GOT3 (cell line): ENCODE measurements around the gene PSG7.
"Not testable (repeated sequence)": the region's sequence is repeated elsewhere in the genome, so short reads cannot be mapped to it uniquely, and the experiment has no call there.

Source experiments
- DNase-seq: peaks from one replicate; lab custom pipeline; 2025; ENCODE audit warnings: mixed read lengths; lab: John Stamatoyannopoulos, UW

The PSG7 gene

DNA sequence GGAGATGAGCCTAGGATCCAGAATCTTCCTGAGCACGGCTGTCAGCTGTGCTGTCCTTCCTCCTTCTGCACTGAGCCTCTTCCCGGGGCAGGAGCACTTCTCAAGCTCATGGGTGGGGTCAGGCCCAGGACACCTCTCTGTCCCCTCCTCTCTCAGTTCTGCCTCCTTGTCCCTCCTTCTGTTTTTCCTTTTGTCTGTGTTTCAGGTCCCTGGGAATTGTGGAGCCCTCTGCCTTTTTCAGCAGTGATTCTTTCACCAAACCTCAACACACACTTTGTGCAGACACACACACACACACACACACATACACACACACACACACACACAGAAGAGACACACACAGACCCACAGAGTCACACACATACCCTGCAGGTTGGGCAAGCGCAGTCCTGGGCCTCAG, at the start of gene PSG7:
TSS of gene PSG7 (minus strand) at position 101 of the 400 bp plus-strand sequence. CDS start 131 bp downstream, outside the sequence.
- not testable (repeated sequence) for DNase-seq

DNA sequence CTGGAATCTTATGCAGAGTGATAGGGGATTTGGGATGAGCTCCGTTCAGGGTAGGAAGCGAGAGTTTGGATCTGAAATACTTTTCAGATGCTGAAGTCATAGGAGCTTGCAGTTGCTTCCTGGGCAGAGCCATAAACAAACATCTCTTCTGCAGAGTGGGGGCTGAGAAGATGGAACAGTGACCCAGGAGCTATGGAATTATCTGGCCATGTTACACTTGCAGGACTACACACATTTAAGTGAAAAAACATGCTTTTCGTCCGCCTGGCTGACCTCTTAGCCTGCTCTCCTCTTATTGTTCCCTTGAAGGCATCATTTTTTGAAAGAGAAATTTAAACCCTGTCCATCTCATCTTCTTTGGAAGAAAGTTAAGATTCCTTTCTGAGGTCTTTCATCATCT, 48.6 kb upstream of the PSG7 start:
- no peak for DNase-seq

DNA sequence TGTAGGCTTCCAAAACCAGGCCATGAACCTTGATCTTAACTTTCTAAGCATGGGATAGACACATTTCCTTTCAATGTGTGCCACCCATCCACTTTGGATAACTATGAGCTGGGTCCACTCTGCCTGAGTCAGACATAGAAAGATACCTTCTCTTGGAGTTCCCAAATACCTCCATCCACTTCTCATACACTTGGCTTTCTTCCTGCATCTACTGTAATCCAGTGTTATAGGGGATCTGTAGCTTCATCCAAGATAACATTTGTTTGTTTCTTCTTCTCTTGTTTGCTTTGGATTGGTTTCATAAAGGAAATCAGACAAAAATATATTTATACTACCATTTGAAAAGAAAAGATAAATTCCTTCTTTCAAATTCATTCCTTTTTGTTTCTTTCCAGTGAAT, 45.1 kb upstream of the PSG7 start:
- DNase-seq, result not testable (repeated sequence)

DNA sequence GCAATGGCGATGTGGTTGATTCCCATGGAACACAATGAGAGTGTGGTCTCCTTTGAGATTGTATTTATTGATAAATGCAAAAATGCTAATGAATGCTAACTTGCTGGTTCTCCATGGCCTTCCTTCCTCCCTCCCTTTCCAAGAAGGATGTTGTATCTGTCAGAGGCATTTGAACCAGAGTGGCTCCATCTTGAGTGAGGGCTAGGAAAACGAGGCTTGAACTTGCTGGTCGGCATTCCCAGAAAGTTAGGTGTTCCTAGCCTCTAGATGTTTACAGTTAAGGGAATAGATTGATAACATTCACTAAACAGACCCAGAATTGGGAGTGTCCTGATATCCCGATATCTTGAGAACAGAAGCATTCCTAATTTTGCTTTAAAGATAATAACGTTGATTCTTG, 34.4 kb upstream of the PSG7 start:
- DNase-seq, result not testable (repeated sequence)

DNA sequence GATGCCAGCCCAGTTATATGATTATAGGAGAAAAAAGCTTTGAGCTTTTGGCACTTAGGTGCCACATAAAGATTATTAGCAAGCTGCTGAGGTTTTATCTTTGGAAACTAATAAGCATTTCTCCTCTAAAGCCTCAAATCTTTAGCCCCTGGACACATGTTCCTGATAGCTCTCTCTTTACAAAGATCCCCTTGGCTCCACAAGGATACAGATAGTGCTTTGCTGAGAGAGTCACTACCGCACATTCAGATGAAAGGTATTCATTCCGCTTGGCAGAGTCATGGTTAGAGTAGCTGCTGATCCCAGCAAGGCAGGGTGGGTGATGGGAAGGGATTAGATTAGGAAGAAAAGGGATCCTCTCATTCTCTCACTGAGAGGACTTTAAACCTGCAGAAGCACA, 28.2 kb upstream of the PSG7 start:
- DNase-seq, result no peak

DNA sequence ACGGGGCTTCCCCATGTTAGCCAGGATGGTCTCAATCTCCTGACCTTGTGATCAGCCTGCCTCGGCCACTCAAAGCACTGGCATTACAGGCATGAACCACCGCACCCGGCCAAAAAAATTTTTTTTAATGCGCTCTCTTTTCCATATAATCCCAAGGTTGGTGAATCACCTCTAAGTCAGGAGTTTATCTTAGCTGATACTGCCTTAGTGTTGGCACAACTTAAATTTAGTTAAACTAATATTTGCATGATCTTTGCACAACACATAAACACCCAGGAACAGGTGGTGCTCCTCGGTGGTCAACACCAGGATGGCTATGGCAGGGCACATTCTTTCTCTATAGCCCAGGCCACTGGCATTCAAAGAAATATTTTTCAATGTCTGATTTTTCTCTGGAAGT, 24.1 kb upstream of the PSG7 start:
- no peak for DNase-seq

DNA sequence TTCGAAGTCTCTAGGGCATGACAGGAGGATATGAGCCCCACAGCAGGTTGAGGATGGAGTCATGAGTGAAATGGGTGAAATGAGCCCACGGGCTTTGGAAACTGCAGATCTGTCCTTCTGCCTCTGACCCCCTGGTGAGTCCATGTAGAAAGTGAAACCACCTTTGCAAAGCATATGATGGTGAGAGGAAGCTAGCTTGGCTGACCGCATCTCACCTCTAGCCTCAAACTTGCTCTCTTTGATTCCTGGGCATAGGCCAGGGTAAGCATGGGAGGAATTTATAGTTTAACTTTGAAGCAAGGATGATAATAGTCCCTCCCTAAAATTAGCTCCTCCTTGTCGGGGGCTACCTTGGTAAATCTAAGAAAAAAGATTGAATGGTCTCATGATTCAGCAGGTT, 15.1 kb upstream of the PSG7 start:
- not testable (repeated sequence) for DNase-seq

DNA sequence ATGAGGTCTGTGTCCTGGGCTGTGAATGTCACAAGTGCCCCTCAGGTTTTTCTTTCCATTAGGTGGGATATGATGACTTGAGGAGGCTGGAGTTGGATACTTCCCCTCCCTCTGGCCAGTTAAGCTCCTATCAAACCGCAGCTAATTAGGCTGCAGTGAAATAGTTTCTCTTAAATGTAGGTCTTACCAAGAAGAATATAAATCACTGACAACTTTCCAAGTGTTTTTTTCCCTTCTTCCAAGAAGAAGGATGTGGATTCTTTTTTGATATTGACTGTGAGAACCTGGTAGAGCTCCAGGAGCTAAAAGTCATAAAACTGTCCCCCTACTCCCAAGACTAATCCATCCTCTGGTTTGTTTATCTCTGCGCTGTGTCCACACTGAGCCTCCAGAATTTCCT, 14.5 kb upstream of the PSG7 start:
- DNase-seq, result not testable (repeated sequence)

DNA sequence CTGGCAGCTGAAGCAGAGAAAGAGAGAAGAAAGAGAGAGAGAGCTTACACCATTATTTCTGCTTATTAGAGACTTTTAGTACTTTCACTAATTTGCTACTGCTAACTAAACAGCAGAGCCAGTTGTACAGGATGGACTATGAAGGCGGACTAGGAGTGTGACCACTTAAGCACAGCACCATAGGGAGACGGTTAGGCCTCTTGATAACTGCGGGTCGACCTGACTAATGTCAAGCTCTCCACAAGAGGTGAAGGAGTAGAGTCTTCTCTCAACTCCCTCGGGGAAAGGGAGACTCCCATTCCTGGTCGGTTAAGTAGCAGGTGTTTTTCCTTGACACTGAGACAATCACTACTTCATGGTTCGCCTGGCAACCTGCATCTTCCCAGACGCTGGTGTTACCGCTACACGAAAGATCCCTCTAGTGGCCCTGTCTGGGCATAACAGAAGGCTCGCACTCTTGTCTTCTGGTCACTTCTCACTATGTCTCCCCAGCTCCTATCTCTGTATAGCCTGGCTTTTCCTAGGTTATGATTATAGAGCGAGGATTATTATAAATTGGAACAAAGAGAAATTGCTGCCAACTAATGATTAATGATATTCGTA, 5.3 kb upstream of the PSG7 start:
- no peak for DNase-seq

DNA sequence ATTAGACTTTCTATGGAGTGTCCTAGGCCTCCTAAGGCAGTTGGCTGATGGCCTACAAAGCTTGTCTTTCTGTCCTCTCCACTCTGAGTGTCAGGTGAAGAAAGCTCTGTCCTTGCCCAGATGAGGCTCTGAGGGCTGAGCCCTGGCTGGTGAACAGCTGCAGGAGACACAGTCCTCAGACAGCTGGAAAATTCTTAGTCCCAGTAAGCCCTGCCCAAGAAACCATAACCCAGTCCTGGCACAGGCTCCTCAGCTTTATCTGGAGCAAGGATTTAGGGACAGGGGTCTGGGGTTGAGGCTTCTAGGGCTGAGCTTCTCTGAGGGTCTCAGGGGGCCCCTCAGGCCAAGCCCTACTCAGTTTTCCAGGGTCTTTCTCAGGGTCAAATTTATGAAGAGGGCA, 2.3 kb downstream of the PSG7 start:
- DNase-seq, result not testable (repeated sequence)

DNA sequence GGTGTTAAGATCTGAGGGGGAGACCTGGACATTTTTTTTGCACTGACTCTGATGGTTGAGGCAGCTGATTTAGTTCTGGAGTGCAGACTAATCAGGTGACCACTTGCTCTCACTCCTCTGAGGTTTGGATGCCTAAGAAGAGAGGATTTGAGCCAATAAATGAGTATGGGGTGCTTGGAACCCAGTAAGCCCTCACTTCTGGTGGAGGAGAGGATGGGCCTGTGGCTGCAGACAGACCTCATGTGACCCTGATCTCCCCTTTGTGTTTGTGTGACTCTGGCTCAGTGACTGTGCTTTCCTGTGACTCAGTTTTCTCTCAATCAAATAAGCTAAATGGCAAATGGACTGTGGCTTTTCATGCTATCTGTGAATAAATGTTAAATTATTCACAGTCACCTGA, 2.8 kb downstream of the PSG7 start:
- not testable (repeated sequence) for DNase-seq

DNA sequence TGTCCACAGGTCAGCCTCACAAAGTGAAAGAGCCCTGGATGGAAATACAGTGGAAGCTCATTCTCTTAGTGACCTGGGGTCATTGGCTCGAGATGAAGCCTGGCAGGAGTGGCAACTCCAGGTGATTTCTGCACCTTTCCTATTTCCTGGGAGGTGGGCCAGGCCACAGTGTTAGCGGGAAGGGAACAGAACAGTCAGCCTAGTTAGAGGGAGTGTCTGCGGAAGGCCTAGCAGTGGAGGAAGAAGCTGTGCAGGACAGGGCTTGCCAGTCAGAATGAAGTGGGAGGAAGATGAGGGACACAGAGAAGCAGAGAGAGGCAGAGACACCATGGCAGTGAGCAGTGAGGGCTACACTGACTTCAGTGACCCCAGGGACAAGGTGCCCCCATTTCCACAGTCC, 3.6 kb downstream of the PSG7 start:
- not testable (repeated sequence) for DNase-seq

DNA sequence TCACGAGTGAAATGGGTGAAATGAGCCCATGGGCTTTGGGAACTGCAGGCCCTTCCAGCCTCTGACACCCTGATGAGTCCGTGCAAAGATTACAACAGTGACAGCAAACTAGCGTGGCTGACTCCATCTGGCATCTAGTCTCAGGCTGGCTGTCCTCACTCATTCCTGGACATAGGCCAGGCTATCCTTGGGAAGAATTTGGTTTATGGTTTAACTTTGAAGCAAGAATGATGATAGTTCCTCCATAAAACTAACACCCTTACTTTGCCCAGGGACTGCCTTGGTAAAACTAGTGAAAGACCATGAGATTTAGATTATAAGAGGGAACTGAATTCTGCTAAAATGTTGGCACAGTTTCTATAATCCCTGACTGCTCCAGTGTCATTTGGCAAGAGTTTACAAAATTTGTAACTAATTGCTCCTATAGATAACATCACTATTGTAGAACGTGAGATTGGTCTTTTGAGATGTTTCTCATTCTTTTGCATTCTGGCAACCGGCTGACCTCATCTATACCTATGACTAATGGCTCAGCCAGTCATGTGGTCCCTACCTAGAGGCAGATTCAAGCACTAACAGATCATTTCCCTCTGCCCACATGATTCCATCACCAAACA, 4.4 kb downstream of the PSG7 start:
- DNase-seq, result not testable (repeated sequence)

DNA sequence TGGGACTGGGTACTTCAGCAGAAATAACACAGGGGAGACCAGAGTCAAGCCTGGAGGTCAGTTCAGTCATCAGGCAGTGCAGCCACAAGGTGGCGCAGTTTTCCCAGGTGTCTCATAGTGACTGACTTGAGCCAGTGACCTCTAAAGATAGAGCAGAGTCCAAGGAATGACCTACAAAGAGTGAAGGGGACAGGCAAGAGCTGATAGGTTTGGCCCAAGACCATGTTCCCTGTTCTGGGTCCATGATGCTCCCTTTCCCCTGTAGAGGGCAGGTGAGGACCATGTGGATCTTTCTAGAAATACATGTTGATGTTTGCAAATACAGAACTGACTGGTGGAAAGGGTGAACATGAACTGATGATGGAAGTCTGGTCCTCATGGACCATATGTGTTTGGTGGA, 6.8 kb downstream of the PSG7 start:
- DNase-seq, result not testable (repeated sequence)

DNA sequence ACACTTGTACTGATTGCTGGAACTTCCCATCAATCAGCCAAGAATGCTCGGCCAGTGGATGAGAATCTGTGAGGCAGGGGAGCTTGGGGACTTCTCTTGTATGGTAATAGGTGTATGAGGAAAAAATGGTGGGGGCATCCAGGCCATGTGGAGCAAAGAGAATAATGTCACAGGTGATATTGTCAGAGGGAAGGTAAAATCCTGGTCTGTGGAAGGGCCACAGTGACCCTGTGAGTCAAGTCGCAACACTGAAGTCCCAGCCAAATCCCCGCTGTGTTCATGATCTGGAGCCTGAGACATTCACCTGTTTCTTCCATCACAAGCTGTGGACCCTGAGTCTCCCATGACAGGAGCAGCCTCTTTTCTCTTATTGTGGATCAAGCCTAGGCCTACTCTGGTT, 8.1 kb downstream of the PSG7 start:
- DNase-seq, result no peak

DNA sequence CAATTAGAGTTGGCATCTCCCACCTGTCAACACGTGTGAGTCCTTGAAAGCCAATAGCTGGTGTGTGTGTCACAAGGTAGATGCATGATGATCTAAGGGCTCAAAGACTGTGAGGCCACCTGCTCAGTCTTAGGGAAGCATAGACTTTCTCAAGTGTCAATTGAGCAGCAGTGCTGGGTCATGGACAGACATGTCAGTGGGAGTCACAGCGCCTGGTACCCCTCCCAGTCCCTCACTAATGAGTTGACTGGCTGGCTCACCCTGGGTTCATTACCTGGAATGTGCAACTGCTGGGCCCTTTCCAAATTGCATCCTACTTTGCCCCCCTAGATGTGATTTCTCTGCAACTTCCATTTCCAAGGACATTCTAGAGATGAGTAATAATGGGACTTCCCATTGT, 10.2 kb downstream of the PSG7 start:
- DNase-seq, result no peak

DNA sequence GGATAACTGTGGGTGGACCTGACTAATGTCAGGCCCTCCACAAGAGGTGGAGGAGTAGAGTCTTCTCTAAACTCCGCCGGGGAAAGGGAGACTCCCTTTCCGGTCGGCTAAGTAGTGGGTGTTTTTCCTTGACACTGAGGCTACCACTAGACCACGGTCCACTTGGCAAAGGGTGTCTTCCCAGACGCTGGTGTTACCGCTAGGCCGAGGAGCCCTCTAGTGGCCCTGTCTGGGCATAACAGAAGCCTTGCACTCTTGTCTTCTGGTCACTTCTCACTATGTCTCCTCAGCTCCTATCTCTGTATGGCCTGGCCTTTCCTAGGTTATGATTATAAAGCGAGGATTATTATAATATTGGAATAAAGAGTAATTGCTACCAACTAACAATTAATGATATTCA, 13.9 kb downstream of the PSG7 start:
- DNase-seq, result not testable (repeated sequence)

DNA sequence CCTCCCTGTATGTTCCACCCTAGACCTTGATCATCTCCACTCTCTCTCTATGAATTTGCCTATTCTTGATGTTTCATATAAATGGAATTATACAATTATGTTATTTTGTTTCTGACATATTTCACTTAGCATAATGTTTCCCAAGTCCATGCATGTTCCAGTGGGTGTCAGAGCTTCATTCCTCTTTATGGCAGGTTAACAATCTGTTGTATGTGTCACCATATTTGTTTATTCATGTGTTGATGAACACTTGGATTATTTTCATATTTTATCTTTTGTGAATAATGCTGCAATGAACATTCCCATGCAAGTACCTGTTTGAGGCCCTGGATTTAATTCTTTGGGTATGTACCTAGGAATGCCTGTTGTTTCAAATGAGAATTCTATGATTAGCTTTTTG, 16.0 kb downstream of the PSG7 start:
- not testable (repeated sequence) for DNase-seq

DNA sequence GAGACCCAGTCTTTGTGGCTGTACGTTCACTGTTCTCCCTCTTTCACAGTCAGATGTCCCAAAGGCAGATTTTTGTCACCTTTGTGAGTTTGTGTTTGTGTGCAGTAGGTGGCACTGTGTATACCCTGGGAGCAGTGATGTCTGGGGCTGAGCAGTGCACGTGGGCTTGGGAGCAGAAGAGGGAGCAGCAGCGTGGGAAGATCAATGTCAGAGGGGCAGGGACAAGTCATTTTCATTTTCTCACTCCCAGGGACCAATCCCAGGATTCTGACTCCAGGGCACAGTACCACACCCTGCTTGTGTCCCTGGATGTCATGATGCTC, 17.3 kb downstream of the PSG7 start:
- no peak for DNase-seq

DNA sequence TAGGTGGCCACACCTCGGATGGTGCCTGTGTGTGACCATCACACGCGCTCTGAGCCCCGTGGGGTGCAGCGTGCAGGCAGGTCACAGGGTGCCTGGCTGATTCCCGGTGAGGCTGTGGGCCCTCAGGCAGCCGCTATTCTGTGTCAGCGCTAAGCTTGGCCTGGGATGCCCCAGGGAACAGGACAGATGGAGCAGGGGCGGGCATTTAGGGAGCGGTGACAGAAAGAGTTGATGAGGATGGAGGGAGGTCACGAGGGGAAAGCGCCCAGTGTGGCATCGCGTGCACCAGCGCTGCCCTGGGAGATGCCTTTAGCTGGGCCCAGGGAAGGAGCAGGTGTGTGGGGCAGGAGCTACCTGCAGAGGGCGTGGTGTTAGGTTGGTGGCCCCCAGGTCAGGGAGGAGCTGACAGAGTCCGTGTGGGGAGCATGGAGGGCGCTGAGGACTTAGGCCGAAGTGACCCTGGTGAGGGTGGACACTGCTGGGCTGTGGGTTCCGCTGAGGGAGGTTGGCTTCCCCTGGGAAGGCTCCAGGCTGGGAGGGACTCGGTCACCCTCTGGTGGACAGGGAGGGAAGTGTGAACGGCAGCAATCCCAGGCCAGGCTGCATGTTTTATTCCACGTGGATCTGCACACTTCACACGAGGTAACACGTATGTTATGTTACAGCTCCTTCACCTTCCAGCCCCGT, 17.8 kb downstream of the PSG7 start:
- DNase-seq, result not testable (repeated sequence)

DNA sequence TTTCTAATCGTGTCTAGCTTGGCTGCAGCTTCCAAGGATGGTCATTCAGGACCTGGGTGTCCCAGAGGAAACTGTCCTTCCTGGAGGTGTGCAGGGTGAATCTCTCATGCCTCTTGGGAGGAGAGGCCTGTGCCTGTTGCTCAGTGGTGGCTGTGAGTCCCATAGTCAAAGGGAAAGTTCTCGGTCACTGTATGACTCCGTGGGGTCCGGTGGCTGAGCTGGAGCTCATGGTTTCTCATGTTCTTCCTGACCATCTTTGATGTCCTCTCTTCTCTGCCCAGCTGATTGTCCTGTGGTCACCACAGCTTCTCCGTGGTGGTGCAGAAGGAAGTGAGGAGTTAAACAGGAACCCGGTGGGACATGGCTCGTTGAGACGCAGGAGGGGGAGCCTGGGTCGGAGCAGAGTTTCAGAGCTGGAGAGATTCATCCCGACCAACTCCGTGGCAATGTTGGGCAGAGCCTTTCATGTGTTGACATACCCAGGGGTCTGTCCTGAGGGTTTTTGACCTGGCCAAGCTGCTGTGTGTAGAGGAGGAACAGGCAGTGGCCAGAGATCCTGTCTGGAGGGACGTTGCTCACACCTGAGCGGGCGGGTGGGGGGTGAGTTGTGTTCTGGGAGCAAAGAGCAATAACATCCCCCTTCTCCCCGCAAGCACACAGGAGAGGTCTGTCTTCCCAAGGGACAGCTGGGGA, 18.5 kb downstream of the PSG7 start:
- DNase-seq, result not testable (repeated sequence)

DNA sequence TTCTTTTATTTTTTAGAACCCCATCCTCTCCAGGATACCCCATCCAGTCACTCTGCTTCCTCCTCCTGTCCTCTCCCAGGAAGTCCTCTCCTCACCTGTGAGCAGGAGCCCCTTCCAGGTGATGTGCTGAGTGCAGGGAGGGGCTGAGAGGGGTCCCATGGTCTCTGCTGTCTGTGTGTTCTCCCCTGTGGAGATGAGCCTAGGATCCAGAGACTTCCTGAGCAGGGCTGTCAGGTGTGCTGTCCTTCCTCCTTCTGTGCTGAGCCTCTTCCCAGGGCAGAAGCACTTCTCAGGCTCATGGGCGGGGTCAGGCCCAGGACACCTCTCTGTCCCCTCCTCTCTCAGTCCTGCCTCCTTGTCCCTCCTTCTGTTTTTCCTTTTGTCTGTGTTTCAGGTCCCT, 19.4 kb downstream of the PSG7 start, which contains the start of gene PSG6:
TSS of gene PSG6 (minus strand) at position 261 of the 400 bp plus-strand sequence. CDS start at position 159, 102 bp downstream.
- DNase-seq, result not testable (repeated sequence)

DNA sequence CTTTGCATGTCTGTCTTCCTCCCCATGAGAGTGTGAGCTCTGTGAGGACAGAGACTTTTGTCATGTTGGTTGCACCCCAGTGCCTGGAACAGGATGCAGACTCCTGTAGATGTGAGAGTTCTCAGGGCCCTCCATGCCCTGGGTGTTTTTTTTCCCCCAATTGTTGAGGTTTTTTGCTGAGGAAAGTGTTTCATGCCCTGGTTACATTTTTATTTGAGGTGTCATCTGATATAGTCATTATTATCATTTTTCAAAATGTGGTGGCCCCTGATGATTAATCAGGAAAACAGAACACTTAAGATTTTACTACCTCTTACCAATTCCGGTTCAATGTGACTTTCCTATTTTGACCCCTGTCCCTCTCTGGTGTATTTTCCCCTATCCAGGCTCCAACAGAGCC, 20.1 kb downstream of the PSG7 start:
- not testable (repeated sequence) for DNase-seq
